AG20443 (cell line): ENCODE measurements around the gene KCNH4.

Source experiments
- DNase-seq: peaks from one replicate; pipeline ENCODE4 v3.0.0; 2012; ENCODE audit warnings: low spot score, mixed read lengths

KCNH4 gene

DNA sequence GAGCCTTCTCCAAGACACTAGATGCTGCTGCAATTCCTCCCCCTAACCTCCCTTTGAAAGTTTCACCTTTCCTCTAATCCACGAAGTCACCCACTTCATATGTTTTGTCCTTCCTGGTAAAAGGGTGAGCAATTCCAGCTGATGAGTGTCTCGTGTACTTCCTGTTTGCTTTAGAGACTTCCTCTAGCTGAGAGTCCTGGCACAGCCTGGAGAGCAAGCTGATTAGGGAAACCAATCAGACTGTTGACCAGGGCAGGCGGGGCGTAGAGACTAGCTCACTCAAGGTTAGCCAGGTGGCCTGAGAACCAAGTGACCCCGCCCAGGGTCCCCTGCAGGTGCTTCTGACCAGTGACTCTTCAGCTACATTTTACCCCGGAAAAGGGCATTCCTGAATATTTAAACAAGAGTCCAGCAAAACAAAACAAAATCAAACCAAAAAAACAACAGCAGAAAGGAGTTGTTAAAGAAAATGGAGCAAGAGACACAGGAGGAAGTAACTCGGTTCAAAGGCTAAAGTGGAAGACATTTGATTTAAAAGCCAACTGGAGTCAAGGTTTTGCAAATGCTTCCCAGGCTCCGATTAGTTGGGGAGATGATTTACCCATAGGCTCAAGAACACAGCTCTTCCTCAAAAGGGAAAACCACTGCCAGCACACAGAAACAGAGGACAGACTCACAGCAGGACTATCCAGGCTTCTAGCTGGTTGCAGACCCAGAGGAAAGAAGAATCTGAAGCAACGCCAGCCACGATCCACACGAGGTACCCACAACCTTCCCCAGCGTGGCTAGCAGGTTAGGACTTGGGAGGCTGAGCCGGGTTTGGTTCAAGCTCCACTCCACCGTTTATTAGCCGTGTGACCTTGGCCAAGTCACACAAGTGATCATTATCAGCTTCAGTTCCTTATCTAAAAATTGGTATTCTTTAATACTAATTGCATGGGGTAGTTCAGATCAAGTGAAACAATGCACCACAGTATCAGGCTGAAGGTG, 45.0 kb downstream of the KCNH4 start:
- no peak for DNase-seq

DNA sequence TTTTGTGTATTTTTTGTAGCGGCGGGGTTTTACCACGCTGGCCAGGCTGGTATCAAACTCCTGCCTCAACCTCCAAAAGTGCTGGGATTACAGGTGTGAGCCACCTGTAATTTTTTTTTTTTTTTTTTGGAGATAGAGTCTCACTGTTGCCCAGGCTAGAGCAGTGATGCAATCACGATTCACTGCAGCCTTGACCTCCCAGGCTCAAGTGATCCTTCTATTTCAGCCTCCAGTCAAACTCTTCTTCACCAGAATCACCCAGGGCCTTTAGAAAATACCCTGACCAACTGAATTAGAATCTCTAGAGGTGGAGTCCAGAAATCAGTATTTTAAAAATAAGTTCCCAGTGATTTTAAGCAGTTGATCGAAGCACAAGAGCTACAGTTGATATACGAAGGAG, 45.8 kb downstream of the KCNH4 start:
- no peak for DNase-seq

DNA sequence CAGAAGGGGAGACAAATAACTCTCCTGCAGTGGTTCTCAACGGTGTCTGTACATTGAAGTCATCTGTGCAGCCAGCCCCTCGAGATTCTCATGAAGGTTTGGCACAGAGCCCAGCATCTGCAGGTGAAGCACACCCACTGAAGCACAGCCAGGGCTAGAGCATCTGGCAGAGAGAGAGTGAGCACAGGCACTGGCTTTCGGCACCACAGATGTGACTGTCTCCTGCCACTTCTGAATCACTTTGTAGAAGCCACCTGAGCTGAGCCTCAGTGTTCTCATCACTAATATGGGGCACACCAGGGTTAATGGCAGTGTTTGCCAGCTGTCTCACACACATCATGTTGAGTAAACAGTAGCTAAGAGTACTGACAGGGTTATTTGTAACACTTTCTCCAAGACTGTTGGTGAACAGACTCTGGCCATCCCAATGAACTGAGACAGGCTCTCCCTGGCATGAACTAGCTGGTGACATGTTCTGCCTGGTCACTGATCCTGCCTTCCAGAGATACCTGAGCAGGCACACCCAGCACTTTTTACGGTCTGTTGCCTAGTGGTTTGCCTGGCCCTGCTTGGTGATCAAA, 47.4 kb downstream of the KCNH4 start:
- DNase-seq, result no peak

DNA sequence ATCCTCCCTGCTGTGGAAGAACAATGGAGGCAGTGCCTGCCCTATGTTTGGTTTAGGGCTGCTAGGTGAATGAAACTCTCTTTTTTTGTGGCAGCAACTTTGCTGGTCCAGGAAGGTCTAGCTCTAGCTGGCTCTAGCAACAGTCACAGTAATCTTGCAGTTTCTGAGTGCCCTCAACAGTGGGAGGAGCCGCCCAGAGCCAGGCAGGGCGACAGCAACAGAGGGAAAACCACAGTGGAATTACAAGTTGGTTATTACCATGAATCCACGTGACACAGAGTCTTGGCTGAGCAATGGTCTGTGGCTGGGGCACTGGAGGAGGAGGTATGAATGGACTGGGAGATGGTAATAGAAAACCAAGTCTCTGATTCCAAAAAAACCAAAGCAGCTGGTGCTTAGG, 48.0 kb downstream of the KCNH4 start:
- peak; percentile 96 for DNase-seq

DNA sequence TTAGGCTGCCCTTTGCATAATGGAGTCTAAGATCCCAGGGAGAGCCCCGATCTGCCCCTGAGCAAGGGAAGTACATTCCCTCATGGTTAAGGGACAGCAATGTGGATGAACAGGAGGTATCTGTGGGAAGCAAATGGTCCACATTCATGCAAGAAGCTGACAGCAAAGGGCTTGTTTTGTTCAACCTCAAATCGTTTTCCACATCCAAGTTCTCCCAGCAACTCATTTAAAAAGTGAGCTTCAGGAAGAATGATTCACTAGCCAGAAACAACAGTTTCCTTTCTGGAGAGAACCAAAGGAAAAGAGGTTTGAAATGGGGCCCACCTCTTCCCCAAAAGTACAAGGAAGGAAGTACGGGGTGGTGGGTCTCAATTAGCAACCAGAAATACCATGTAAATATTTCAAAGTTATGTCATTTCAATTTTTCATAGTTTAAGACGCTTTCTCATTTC, 48.9 kb downstream of the KCNH4 start:
- no peak for DNase-seq

DNA sequence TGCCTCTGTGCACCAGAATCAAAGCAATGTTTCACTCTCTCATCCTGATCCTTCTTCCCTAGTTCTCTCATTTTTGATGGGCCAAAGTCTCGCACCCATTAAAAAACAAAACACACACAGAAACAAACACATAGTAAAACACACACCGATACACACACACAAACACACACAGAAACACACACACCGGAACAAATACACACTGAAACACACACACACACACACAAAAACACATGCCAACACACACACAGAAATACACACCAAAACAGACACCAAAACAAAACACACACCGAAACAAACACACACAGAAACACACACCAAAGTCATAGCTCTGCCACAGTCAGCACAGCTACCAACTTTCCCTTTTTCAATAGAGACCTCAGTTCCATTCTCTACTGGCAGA, 49.7 kb downstream of the KCNH4 start:
- DNase-seq, result no peak

DNA sequence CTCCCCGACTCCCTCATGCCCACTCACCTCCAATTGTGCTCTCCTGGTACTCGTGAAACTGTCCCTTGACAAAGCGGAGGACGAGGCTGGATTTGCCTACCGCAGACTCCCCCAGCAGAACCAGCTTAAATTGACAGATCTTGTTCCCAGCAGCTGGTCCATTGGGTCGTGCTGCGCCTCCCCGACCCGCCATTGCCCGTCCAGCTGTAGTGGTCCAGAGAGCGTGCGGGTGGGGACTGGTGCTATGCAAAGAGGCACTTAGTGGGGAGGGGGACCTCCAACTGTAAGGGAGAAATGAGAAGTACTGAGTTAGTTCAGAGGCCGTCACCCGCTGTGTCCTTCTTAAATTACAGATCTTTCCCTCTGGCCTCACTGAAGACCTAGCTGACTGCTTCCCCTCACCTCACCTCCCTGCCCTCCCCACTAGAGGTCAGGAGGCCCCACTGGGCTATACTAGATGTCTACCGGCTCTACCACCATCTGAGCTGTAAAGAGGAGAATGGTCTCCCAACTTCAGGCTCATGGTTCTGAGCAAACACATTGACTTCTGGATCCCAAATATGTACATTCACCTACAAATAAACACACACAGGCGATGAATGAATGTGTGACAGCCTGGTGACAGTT, 50.5 kb downstream of the KCNH4 start:
- no peak for DNase-seq

DNA sequence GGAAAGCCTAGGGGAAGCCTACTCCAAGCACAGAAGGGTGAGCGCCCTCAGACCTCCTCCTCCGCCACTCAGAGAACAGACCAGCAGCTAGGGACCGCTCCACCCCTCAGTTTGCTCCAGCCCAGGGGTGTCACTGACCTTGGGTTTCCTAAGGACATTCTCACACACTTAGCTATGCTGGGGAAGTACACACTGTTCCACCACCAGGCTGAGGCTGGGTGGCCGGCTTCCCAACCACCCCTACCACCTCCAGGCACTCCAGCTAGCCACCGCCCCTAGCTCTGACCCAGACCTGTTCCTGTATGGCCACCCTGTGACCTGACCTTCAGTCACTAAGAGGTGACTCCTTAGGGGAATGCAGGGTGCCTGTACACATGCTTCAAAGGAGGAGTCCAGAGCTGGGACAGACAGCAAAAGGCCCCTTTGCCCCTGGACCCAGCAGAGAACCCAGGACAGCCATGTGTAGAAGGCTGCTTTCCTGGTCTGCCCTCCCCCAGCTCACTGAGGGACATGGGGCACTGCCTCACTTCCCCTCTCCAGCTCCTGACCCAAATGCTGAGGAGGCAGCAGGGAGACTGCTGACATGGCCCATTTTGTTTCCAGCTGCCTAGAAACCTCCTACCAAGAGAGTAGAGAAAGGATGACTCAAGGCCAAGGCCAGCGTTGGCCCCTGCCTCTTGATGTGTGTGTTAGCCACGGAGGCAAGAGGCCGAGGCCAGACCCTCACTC, 51.7 kb downstream of the KCNH4 start:
- DNase-seq, result no peak

DNA sequence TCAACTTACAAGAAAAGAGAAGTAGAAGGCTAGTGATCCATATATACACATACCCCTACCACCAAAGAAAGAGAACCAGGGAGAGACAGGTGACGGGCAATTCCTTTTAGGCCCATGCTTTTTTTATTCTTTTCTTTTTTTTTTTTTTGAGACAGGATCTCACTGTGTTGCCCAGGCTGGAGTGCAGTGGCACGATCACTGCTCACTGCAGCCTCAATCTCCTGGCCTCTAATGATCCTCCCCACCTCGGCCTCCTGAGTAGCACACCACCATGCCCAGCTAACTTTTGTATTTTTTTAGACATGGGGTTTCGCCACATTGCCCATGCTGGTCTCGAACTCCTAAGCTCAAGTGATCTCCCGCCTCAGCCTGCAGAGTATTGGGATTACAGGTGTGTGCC, 53.5 kb downstream of the KCNH4 start:
- no peak for DNase-seq

DNA sequence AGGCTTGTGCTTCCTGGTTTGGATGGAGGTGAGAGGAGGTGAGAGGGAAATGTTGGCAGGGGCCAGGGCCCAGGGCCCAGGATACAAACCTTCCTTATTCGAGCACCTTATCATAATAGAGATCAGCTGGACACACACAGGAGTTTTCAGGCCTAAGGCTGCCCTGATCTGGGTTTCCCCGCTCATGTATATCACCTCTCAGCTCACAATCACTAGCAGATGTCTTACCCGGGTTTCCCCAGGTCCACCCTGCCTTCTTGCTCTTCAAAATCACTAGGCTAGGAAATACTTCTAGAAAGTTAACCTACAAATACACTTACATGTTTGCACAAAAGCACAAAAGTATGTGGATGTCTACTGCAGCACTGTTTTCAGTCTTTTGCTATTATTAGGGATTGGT, 54.1 kb downstream of the KCNH4 start:
- no peak for DNase-seq

DNA sequence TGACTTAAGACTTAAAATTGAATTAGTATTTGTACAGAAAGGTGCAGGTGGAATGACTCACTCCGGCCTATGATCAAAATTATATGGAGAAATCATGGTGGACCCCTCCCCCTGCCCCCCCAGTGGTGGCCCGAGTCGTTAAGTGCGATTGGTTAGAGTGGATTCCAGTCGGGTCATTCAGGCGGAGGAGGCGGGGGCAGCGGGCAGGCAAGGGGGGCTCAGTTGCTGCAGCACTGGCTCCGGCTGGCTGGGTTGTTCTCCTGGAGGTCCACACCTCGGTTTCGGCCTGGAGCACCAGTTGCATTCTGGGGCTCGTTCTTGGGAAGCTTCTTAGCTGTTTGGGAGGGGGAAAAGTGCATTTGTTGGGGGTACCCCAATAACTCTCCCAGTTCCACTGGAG, 55.4 kb downstream of the KCNH4 start:
- DNase-seq, result no peak

DNA sequence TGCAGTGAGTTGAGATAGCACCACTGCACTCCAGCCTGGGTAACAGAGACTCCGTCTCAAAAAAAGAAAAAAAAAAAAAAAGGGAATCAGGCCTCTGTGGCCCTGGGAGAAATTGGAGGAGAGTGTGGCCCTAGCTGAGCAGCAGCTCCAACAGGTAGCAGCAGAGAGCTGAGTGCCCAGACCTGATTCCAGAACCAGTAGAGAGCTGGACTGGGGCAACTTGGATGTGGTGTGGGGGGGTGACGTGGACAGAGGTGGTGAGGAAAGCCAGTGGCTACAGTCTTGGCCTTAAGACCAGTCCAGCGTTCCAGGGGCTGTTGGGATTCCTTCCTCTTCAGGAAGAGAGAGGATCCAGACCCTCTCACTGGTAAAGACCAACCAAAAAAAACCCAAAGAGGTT, 56.7 kb downstream of the KCNH4 start:
- no peak for DNase-seq

DNA sequence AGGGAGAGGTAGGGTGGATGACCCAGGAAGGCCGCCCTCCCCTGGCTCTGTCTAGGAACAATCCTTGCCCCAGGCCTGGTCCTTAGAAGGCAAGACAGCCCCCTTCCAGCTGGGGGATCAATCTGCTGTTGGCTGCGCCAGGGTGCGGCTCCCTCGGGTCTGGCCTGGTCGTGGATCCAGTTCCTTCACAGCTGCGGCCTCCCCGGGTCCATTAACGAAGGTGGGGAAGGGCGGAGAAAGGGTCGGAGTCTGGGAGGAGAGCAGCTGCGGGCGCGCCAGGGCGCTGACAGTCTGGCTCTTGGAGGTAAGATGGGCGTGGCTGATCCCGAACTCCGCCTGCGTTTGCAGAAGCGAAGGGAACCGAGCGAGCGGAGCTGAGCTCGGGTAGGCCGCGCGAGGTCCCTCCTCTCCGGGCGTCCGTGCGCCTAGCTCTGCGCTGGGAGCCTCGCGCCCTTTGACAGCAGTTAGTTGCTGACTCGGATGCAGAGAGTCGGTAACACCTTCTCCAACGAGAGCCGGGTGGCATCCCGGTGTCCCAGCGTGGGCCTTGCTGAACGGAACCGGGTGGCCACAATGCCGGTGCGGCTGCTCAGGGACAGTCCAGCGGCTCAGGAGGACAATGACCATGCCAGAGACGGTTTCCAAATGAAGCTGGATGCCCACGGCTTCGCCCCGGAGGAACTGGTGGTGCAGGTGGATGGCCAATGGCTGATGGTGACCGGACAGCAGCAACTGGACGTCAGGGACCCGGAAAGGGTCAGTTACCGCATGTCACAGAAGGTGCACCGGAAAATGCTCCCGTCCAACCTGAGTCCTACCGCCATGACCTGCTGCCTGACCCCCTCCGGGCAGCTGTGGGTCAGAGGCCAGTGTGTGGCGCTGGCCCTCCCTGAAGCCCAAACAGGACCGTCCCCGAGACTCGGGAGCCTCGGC, 58.3 kb downstream of the KCNH4 start, which contains the start of gene HSPB9:
HSPB9 (plus strand) TSS at position 434 of the 933 bp plus-strand sequence; CDS start at position 481, 47 bp downstream.
- no peak for DNase-seq

DNA sequence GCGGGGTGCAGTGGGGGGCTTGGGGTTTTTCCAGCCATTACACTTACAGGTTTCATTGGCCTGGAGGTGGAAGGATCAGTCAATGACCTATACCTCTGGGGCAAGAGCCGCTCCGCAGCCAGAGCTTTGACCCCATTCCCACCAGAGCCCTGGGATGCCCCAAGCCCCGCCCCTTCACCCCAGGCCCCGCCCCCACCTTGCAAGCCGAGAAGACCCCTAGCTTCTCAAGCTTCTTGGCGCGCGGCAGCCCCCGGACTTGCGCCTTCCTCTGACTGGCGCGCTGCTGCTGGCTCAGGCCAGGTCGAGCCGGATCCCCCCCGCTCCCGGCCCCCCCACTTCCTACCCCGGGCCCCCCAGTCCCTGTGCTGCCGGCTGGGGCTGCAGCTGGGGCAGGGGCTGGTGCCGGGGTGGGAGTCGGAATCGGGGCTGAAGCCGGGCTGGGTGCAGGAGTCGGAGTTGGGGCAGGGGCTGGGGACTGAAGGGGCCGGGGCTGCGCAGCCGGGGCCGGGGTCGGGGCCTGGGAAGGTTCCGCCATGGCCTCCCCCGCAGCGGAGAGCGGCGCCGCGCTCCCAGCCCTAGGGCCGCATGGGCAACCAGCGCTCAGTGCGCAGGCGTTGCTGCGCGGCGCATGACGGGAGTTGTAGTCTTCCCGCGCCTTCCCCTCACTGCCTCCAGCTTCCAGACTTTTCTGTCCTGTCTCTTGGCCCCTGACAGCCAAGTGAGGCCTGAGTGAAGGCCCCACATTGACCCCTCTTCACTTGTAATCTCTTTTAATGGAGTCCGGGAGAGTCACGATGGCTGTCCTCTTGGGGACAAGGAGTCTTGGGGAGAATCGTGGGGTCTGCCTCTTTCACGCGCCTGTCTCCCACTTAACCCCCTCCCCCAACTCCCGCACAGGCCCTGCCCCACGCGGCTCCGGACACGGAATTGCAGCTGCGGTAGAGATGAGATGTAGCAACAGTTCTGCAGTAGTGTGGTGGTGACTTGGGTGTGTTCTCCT, 59.9 kb downstream of the KCNH4 start, which contains the start of gene KAT2A:
KAT2A (minus strand) TSS at position 598 of the 1,000 bp plus-strand sequence; CDS start at position 535, 63 bp downstream.
- DNase-seq, result peak; percentile 98

DNA sequence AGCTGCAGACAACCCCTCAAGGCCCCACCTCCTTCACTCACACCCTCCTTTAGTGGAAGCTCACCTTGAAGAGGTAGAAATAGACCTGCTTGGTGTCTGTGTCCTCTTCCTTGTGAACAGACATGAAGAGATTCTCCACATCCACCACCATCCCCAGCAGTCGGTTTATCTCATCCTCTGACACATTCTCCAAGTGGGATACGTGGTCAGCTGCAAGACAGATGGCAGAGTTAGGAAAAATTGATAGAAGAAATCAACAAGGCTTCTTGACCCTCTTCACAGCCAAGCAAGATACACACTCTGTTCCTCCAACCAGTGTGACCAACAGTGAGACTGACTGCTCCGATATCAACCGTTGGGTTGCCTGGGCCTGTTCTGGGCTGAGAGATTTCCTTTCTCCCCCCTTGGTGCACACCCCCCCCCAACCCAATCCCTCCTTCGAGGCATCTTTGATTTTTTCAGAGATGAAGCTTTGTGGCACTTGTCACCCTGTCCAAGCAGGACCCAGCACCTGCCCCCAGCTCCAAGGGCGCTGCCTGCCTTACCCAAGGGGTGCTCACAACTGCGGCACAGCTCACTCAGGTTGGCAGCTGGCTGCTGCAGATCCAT, 60.7 kb downstream of the KCNH4 start:
- DNase-seq, result no peak

DNA sequence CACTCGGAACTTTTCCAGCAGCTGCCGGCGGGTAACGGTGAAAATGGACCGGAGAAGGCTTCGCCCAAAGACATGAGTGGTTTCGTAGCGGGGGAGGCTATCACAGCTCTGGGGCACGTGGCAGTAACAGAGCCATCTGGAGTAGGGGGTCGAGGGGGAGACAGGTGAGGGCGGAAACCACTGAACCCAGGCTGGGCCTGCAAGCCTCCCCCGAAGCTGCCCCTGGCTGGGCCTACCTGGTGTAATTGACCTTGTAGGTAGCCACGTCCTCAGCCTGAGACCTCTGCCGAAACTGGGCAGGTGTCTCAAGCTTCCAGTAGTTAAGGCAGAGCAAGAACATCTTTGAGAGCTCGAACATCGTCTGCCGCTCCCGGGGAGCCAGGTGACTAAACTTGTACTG, 61.6 kb downstream of the KCNH4 start:
- no peak for DNase-seq

DNA sequence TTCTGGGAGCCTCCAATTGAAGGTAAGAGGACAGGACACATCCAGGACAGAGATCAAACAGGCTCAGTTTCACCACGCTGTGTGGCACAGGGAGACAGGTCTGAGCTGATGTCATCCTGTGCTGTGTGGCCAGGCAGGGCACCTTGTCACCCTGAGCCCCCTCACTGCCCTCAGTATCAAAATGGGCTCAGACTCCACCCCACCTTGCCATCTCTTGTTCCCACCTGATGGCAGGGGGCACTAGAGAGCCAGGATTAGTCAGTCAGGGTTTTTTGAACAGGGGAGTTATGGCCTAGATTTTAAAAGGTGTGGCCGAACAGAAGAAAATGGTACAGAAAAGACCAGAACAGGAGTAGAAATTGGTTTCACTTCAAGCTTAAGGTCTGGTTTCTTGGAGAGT, 62.4 kb downstream of the KCNH4 start:
- DNase-seq, result no peak

DNA sequence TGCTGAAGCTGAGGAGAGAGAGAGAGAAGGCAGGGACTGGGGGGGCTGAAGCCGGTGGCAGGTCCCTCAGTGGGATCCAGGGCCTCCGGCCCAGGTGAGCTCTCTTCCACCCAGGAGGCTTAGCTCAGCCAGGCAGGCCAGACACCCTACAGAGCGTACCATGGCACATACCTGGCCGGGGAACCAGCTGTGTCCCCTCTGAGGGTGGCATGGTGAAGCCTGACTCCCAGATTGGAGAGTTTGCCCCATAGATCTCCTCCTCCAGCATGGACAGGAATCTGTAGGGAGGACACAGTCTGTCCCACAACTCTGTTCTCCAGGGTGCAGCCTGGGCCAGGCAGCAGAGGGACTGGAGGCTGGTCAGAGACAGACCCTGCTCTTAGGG, 62.8 kb downstream of the KCNH4 start:
- DNase-seq, result no peak
